ENCODE measurements around the gene GATM. TPM values are rescaled to one million over a fixed set of nuclear protein-coding genes. Genes with fewer than 3 reads are reported as not detected.

Gene GATM, protein sequence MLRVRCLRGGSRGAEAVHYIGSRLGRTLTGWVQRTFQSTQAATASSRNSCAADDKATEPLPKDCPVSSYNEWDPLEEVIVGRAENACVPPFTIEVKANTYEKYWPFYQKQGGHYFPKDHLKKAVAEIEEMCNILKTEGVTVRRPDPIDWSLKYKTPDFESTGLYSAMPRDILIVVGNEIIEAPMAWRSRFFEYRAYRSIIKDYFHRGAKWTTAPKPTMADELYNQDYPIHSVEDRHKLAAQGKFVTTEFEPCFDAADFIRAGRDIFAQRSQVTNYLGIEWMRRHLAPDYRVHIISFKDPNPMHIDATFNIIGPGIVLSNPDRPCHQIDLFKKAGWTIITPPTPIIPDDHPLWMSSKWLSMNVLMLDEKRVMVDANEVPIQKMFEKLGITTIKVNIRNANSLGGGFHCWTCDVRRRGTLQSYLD
- total RNA-seq, result 0.28 and 0.45 TPM in 2 replicates

GRCh38 chr15:45378149-45378912 lies at the start of gene GATM:
TSS of gene GATM (minus strand) at chr15:45378544. CDS start at chr15:45378453, 91 bp downstream.

Other genes with a start within 250 kb of the GATM start
- not detected in 2 replicates for gene DUOXA1, start 248.7 kb downstream of the GATM start, total RNA-seq
- gene DUOX1, start 248.6 kb downstream of the GATM start, total RNA-seq, result not detected in 2 replicates
- 1.8 TPM in 2 replicates for gene SHF, start 190.6 kb downstream of the GATM start, total RNA-seq
- gene SLC28A2, start 126.3 kb downstream of the GATM start, total RNA-seq, result not detected in 2 replicates
- 4.1 and 5.8 TPM in 2 replicates for gene SLC30A4, start 144.2 kb upstream of the GATM start, total RNA-seq
- 42.6 and 45.2 TPM in 2 replicates for gene BLOC1S6, start 208.8 kb upstream of the GATM start, total RNA-seq

Measured in endothelial cell of coronary artery (primary cell).